SK-N-SH (cell line): Measurements from ENCODE around the gene SIGLEC12. TPM values are rescaled to one million over a fixed set of nuclear protein-coding genes. Genes with fewer than 3 reads are reported as not detected.

ENCODE experiments used
- CTCF ChIA-PET: fragments of 300-600, 350-600 bp; formaldehyde crosslinking; extraction: SDS; loops from one replicate; lab custom pipeline; 2021; lab: Yijun Ruan, JAX
- POLR2A ChIA-PET: fragments of 350-600 bp; sonication (Branson Sonifier 250); formaldehyde crosslinking; extraction: SDS; loops from one replicate; lab custom pipeline; 2020; ENCODE audit warnings: antibody characterized with exemption, inconsistent platforms; lab: Yijun Ruan, JAX
- DNase-seq: peaks from one replicate; pipeline ENCODE4 v3.0.0; 2012
- H2AFZ ChIP-seq: fragments of 200-600 bp; sonication (generic); 2 replicates; pipeline ENCODE4 v1.8.1; 2016; ENCODE audit warnings: antibody characterized with exemption, mild to moderate bottlenecking, low read depth
- H3F3A ChIP-seq: fragments of 200-600 bp; sonication (generic); replicated peaks from 2 replicates; pipeline ENCODE3; 2016; ENCODE audit warnings: antibody characterized with exemption, mild to moderate bottlenecking; ENCODE audit not compliant: insufficient read depth
- H3K27ac ChIP-seq, 2 experiments: fragments of 200-500 bp in 1 of 2; fragments of 200-600 bp in 1 of 2; sonication (Bioruptor generic) in 1 of 2; sonication (generic), shearing (Covaris generic) in 1 of 2; 2 replicates each; pipeline versions ENCODE4 v1.5.1 to v1.6.1; 2014 to 2016; ENCODE audit warnings: low read depth in 2 of 2, inconsistent platforms in 1 of 2, low read length in 1 of 2, mild to moderate bottlenecking in 1 of 2, mixed read lengths in 1 of 2
- H3K27me3 ChIP-seq: fragments of 200-600 bp; sonication (generic), shearing (Covaris generic); 2 replicates; pipeline ENCODE4 v1.6.1; 2016; ENCODE audit warnings: mixed run types; ENCODE audit not compliant: insufficient read depth
- H3K36me3 ChIP-seq, 2 experiments: fragments of 200-500 bp in 1 of 2; fragments of 200-600 bp in 1 of 2; sonication (Bioruptor generic) in 1 of 2; sonication (generic) in 1 of 2; replicated peaks in 1 of 2; 2 replicates each; pipeline versions ENCODE3 to v1.5.1; 2014 to 2016; ENCODE audit warnings: low read length in 1 of 2, mild to moderate bottlenecking in 1 of 2; ENCODE audit not compliant: insufficient read depth in 2 of 2, control insufficient read depth in 1 of 2
- H3K4me1 ChIP-seq, 2 experiments: fragments of 200-500 bp in 1 of 2; fragments of 200-600 bp in 1 of 2; sonication (Bioruptor generic) in 1 of 2; sonication (generic), shearing (Covaris generic) in 1 of 2; 2 replicates each; pipeline versions ENCODE4 v1.5.1 to v1.6.1; 2014 to 2016; ENCODE audit warnings: low read depth in 1 of 2, low read length in 1 of 2, mixed run types in 1 of 2; ENCODE audit not compliant: insufficient read depth in 2 of 2, control insufficient read depth in 1 of 2
- H3K4me2 ChIP-seq: fragments of 200-600 bp; sonication (generic), shearing (Covaris generic); 2 replicates; pipeline ENCODE4 v1.6.1; 2017; ENCODE audit warnings: mixed run types
- H3K4me3 ChIP-seq, 2 experiments: fragments of 200-500 bp in 1 of 2; fragments of 200-600 bp in 1 of 2; sonication (Bioruptor generic) in 1 of 2; sonication (generic), shearing (Covaris generic) in 1 of 2; 2 replicates each; pipeline versions ENCODE4 v1.5.1 to v1.8.1; 2014 to 2016; ENCODE audit warnings: low read depth in 2 of 2, inconsistent platforms in 1 of 2, low read length in 1 of 2, mild to moderate bottlenecking in 1 of 2, mixed read lengths in 1 of 2, moderate library complexity in 1 of 2
- H3K79me2 ChIP-seq: fragments of 200-600 bp; sonication (generic); 2 replicates; pipeline ENCODE4 v1.8.1; 2017; ENCODE audit warnings: mild to moderate bottlenecking; ENCODE audit not compliant: insufficient read depth
- H3K9ac ChIP-seq: fragments of 200-600 bp; sonication (generic); 2 replicates; pipeline ENCODE4 v1.6.1; 2017; ENCODE audit warnings: mixed run types
- H3K9me2 ChIP-seq: fragments of 200-600 bp; sonication (generic); 2 replicates; pipeline ENCODE4 v1.6.1; 2017; ENCODE audit warnings: mixed run types
- H3K9me3 ChIP-seq: fragments of 200-600 bp; sonication (generic); 2 replicates; pipeline ENCODE4 v1.6.1; 2017; ENCODE audit warnings: mixed run types, mild to moderate bottlenecking, moderate library complexity
- H4K20me1 ChIP-seq: fragments of 200-600 bp; sonication (generic); 2 replicates; pipeline ENCODE4 v1.6.1; 2017; ENCODE audit warnings: mild to moderate bottlenecking, mixed run types; ENCODE audit not compliant: insufficient read depth
- CTCF ChIP-seq: fragments of 200-600 bp; sonication (generic); IDR thresholded peaks from 2 replicates; pipeline ENCODE4 v1.6.1; 2017; ENCODE audit warnings: antibody characterized with exemption, mild to moderate bottlenecking, moderate library complexity
- FOXJ3 ChIP-seq: sonication (generic); formaldehyde crosslinking; IDR thresholded peaks from 2 replicates; pipeline ENCODE4 v1.5.1; 2020; ENCODE audit warnings: mild to moderate bottlenecking, missing genetic modification reagents
- MEF2A ChIP-seq: IDR thresholded peaks from 2 replicates; pipeline ENCODE4 v1.4.0; 2012; ENCODE audit warnings: low read depth, borderline replicate concordance
- MXI1 ChIP-seq: IDR thresholded peaks from 2 replicates; pipeline ENCODE4 v1.6.1; 2012; ENCODE audit warnings: mild to moderate bottlenecking, low read depth, low read length, improper control_type of control experiment
- PBX3 ChIP-seq: IDR thresholded peaks from 2 replicates; pipeline ENCODE4; 2012
- POLR2AphosphoS5 ChIP-seq: IDR thresholded peaks from 2 replicates; pipeline ENCODE4 v1.6.1; 2012; ENCODE audit warnings: low read depth, low read length
- REST ChIP-seq: IDR thresholded peaks from 2 replicates; pipeline ENCODE4 v1.6.1; 2012; ENCODE audit warnings: mild to moderate bottlenecking, low read depth, low read length, moderate library complexity
- RFX5 ChIP-seq: IDR thresholded peaks from 2 replicates; pipeline ENCODE4 v1.6.1; 2012; ENCODE audit warnings: mild to moderate bottlenecking, improper control_type of control experiment, low read length
- SIN3A ChIP-seq: IDR thresholded peaks from 2 replicates; pipeline ENCODE4 v1.6.1; 2012; ENCODE audit warnings: low read depth, mild to moderate bottlenecking, low read length, moderate library complexity, borderline replicate concordance
- TAF1 ChIP-seq: IDR thresholded peaks from 2 replicates; pipeline ENCODE4 v1.6.1; 2012; ENCODE audit warnings: low read depth, mild to moderate bottlenecking, low read length, moderate library complexity, borderline replicate concordance
- USF1 ChIP-seq: IDR thresholded peaks from 2 replicates; pipeline ENCODE4 v1.4.0; 2012; ENCODE audit warnings: low read depth, borderline replicate concordance
- USF2 ChIP-seq: fragments of 150-350 bp; IDR thresholded peaks from 2 replicates; pipeline ENCODE4 v1.6.1; 2017; ENCODE audit warnings: antibody characterized with exemption, low read length, low read depth, borderline replicate concordance
- YY1 ChIP-seq: IDR thresholded peaks from 2 replicates; pipeline ENCODE4 v1.4.0; 2012; ENCODE audit warnings: low read depth, mild to moderate bottlenecking
- WGBS: methylation state at CpG from one replicate; pipeline ENCODE4 v1.1.6; 2017; ENCODE audit warnings: low lambda C conversion rate; 5-methylcytosine and 5-hydroxymethylcytosine counted together
- polyA plus RNA-seq, 3 experiments: library from polyadenylated mRNA; depleted of rRNA; stranded (reverse); fragments of >200 nt; gene quantifications; 2 replicates each; pipeline ENCODE4 v1.2.3, GENCODE V29; 2012

Gene SIGLEC12
- polyA plus RNA-seq, 1 of the 3 experiments (the other 2 are of a cell fraction) = not detected

- TF ChIP-seq REST (no peak), YY1 (no peak), TAF1 (no peak)
Observed at GRCh38 chr19:51547397-51548212, 46.0 kb upstream of the SIGLEC12 start (continued).

- H3F3A ChIP-seq = no peaks in the 10 kb centered on the region
- no peaks in the 10 kb centered on the region for H3K36me3 ChIP-seq
- ChIA-PET CTCF (interaction anchor here (0.6 to 1.9 kb wide), 3 partner anchors 31 to 256 kb away, joined by 3 to 6 read pairs (median 4); no protein-coding TSS in a partner anchor), POLR2A (no interaction called here)
- H3K9me2 ChIP-seq = no peaks in the 10 kb centered on the region
- no peaks in the 10 kb centered on the region for H3K79me2 ChIP-seq
- no peaks in the 10 kb centered on the region for H3K9me3 ChIP-seq
- H3K4me3 ChIP-seq = no peak overlapping the region
- H3K9ac ChIP-seq = no peak overlapping the region
- no peak overlapping the region for H3K27ac ChIP-seq
- no peaks in the 10 kb centered on the region for H4K20me1 ChIP-seq
- WGBS = 13% methylated on average over 10 of the region's 10 CpGs
- no peak overlapping the region for H2AFZ ChIP-seq
- no peak for TF ChIP-seq RFX5
- H3K4me1 ChIP-seq = no peaks in the 10 kb centered on the region
- H3K27me3 ChIP-seq = peaks cover 33% of the 10 kb centered on the region; the same call in 1 of the 2 replicates
- no peak overlapping the region for H3K4me2 ChIP-seq
- DNase-seq = no peak
Observed at GRCh38 chr19:51546650-51547396, 45.2 kb upstream of the SIGLEC12 start.

GRCh38 chr19:51546107-51546649, 44.6 kb upstream of the SIGLEC12 start:
- no peaks in the 10 kb centered on the region for H3K79me2 ChIP-seq
- H3K36me3 ChIP-seq = no peaks in the 10 kb centered on the region
- H3K9ac ChIP-seq = no peak overlapping the region
- H3K4me1 ChIP-seq = no peaks in the 10 kb centered on the region
- ChIA-PET CTCF (interaction anchor here (0.7 to 1.9 kb wide), 2 partner anchors 31 to 74 kb away, joined by 4 to 6 read pairs; no protein-coding TSS in a partner anchor), POLR2A (no interaction called here)
- H3K27ac ChIP-seq = no peak overlapping the region
- no peaks in the 10 kb centered on the region for H3K9me2 ChIP-seq
- H3K4me2 ChIP-seq = no peak overlapping the region
- H3K27me3 ChIP-seq = peaks cover 33% of the 10 kb centered on the region; the same call in 1 of the 2 replicates
- no peaks in the 10 kb centered on the region for H3F3A ChIP-seq
- H3K9me3 ChIP-seq = no peaks in the 10 kb centered on the region
- H3K4me3 ChIP-seq = no peak overlapping the region
- DNase-seq = no peak
- no peak overlapping the region for H2AFZ ChIP-seq
- no peaks in the 10 kb centered on the region for H4K20me1 ChIP-seq
- WGBS = 6% methylated on average over 5 of the region's 5 CpGs
- no peak for TF ChIP-seq USF2
- no peak for TF ChIP-seq PBX3
- no peak for TF ChIP-seq FOXJ3 (CRISPR knock-in tag)
- TF ChIP-seq MXI1 = no peak
- no peak for TF ChIP-seq USF1
- no peak for TF ChIP-seq MEF2A
- no peak for TF ChIP-seq SIN3A
- no peak for TF ChIP-seq CTCF
- TF ChIP-seq POLR2AphosphoS5 = no peak
